ENCODE measurements around the gene TGFBRAP1. TPM values are rescaled to one million over a fixed set of nuclear protein-coding genes. Genes with fewer than 3 reads are reported as not detected.

The TGFBRAP1 gene
- total and polyA plus RNA-seq, 2 donors (not counting 3 experiments of a cell fraction or from before 2014, with no cell fraction given): 25.4 to 37.6 TPM

DNA sequence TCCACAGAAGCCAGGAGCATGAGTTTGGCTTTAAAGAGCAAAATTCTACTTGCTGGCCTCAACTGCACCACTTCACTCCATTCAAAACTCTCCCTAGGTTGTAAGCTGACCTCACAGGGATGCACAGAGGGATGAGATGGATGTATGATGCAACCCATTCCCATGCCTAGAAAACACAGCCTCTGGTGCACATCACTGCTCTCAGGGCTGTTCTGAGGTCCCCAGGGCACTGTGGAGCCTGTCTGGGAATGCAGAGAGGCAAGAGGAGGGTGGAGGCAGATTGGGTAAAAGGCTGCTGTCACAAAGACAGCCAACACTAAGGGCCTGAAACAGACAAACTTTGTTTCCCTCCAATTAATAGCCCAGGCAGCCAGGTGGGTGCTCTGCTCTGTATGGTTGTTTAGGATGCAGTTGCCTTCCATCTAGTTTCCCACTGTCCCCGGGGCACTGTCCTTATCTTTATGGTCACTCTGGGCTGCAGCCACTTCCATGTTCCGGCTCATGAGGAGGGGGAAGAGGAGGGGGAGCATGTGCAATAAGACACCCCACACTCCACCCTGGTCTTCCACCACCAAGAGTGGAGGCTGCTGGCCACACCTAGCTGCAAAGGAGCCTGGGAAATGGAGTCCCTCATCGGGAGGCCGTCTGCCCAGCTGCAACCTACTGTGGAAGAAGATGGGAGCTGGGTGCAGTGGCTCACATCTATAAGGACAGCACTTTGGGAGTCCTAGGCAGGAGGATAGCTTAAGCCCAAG, 81.0 kb downstream of the TGFBRAP1 start:
- Histone ChIP-seq H3K27ac (ENCODE audit: insufficient read depth, low read depth, low read length) (no peak overlapping the region), H3K9me3 (replicated peaks; ENCODE audit: control insufficient read depth, insufficient read depth, low read length) (no peaks in the 10 kb centered on the region), H3K4me2 (ENCODE audit: insufficient read depth, low read length) (no peak overlapping the region), H3K36me3 (ENCODE audit: control insufficient read depth in 2 of 2, extremely low read depth in 1 of 2, insufficient read depth in 2 of 2, low read length in 2 of 2) (no peaks in the 10 kb centered on the region), H3K9ac (replicated peaks; ENCODE audit: extremely low read depth, insufficient read depth, low read length) (no peak overlapping the region), H3K4me1 (ENCODE audit: control insufficient read depth, extremely low read depth, insufficient read depth, low read length) (no peaks in the 10 kb centered on the region), H3K4me3 (replicated peaks in 1 of 3; ENCODE audit: insufficient read depth in 1 of 3, low read depth in 1 of 3, low read length in 3 of 3) (no peak overlapping the region), H2AFZ (ENCODE audit: low read depth, low read length) (no peak overlapping the region), H3K9me1 (replicated peaks; ENCODE audit: control insufficient read depth, extremely low read depth, insufficient read depth, low read length) (no peaks in the 10 kb centered on the region), H3K79me2 (ENCODE audit: control insufficient read depth, insufficient read depth, low read length) (no peaks in the 10 kb centered on the region), H3K27me3 (ENCODE audit: control insufficient read depth in 2 of 2, insufficient read depth in 2 of 2, low read length in 2 of 2) (no peaks in the 10 kb centered on the region), H4K20me1 (replicated peaks; ENCODE audit: control insufficient read depth, extremely low read depth, insufficient read depth, low read length) (no peaks in the 10 kb centered on the region)
- intact Hi-C loops (cut with micrococcal nuclease) (no loop called here), dilution Hi-C loops (cut with MboI; ENCODE audit: extremely low pct_ligation_motif_present, low sequenced_read_pairs) (no loop called here)
- ChIA-PET POLR2A (no interaction called here), CTCF (interaction anchor here (0.7 kb wide), 1 partner anchor 190 kb away, joined by 5 read pairs; no protein-coding TSS in a partner anchor)
- FAIRE-seq (no peak), DNase-seq (ENCODE audit: low read depth, low spot score) (no peak)
- TF ChIP-seq POLR2AphosphoS5 (IDR thresholded peaks at IDR 0.05; ENCODE audit: insufficient read depth, low read depth, low read length) (no peak), JUN (IDR thresholded peaks at IDR 0.05; ENCODE audit: borderline replicate concordance, insufficient read depth, insufficient read length, low read depth) (no peak), POLR2A (IDR thresholded peaks at IDR 0.05; ENCODE audit: low read depth, low read length) (no peak), EZH2 (IDR thresholded peaks at IDR 0.05; ENCODE audit: borderline replicate concordance, low read depth, low read length, severe bottlenecking) (no peak), MYC (IDR thresholded peaks at IDR 0.05; ENCODE audit: low read depth, low read length) (no peak), FOS (IDR thresholded peaks at IDR 0.05; ENCODE audit: borderline replicate concordance, insufficient read depth, low read length) (no peak), GATA2 (IDR thresholded peaks at IDR 0.05; ENCODE audit: insufficient read depth, insufficient read length, low read depth, low read length) (no peak)
- TF ChIP-seq, protein P1, sequence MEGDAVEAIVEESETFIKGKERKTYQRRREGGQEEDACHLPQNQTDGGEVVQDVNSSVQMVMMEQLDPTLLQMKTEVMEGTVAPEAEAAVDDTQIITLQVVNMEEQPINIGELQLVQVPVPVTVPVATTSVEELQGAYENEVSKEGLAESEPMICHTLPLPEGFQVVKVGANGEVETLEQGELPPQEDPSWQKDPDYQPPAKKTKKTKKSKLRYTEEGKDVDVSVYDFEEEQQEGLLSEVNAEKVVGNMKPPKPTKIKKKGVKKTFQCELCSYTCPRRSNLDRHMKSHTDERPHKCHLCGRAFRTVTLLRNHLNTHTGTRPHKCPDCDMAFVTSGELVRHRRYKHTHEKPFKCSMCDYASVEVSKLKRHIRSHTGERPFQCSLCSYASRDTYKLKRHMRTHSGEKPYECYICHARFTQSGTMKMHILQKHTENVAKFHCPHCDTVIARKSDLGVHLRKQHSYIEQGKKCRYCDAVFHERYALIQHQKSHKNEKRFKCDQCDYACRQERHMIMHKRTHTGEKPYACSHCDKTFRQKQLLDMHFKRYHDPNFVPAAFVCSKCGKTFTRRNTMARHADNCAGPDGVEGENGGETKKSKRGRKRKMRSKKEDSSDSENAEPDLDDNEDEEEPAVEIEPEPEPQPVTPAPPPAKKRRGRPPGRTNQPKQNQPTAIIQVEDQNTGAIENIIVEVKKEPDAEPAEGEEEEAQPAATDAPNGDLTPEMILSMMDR (IDR thresholded peaks at IDR 0.05; ENCODE audit: extremely low read depth in 1 of 2, insufficient read depth in 1 of 2, low read depth in 1 of 2, low read length in 2 of 2): no peak
- TF ChIP-seq, protein P2, sequence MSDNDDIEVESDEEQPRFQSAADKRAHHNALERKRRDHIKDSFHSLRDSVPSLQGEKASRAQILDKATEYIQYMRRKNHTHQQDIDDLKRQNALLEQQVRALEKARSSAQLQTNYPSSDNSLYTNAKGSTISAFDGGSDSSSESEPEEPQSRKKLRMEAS (IDR thresholded peaks at IDR 0.05; ENCODE audit: insufficient read depth, insufficient read length): no peak
- BruUV-seq (replicated peaks): no TSS peak
